GM19468 (cell line): ENCODE data around the gene PIK3C2G.

Experiments
- ATAC-seq: cut with Tn5 transposase; IDR thresholded peaks from one replicate; pipeline ENCODE4 v1.9.1; 2021; ENCODE audit warnings: mild to moderate bottlenecking, moderate library complexity, moderate number of reproducible peaks; ENCODE audit not compliant: unreplicated experiment; ENCODE audit errors: extremely low read depth

PIK3C2G gene

DNA sequence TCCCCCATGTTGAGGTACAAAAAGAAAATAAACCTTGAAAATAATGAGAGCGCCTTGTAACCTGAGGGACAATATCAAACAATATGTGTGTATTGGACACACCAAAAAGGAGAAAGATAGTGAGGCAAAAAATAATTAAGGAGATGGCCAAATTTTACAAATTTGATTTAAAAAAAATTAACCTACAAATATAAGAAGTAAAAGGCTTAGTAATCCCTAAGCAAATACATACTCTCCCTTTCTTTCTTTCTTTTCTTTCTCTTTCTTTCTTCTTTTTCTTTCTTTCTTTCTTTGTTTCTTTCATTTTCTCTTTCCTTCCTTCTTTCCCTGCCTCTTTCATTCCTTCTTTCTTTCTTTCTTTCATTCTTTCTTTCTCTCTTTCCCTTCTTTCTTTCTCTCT is 133.4 kb downstream of the PIK3C2G start:
- no peak for ATAC-seq

GRCh38 chr12:18400186-18400585 is 138.9 kb downstream of the PIK3C2G start:
- no peak for ATAC-seq

DNA sequence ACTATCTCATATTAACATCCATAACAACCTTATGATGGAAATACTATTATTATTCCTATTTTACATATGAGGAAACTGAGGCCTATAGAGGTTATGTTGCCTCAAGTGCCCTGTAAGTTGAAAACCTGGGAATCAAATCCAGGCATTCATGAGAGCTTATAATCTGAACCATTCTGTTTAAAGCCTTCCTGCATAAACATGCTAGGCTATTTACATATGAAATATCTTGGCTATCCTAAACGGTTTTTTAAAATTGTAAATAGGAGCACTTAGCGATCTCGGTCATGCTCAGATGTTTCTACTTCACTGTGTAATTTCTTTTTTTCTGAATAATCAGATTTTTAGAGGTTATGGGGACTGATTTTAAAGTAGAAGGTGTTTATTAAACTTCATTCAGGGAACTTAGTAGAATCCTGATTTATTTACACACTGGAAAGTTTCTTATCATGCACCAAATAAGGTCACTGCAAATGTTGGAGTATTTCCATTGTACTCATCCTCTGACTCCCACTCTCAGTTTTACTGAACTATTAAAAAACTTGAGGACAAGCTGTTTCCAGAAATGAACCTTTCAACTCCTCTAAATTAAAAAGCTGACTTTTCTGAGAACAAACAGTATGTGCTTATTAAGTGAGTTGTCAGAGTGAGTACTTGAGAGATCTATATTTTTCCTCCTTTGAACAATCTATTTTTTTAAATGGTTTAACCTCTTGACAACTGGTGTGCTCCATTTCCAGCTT is 141.7 kb downstream of the PIK3C2G start:
- no peak for ATAC-seq

GRCh38 chr12:18411453-18411852 is 150.1 kb downstream of the PIK3C2G start:
- ATAC-seq, result no peak

DNA sequence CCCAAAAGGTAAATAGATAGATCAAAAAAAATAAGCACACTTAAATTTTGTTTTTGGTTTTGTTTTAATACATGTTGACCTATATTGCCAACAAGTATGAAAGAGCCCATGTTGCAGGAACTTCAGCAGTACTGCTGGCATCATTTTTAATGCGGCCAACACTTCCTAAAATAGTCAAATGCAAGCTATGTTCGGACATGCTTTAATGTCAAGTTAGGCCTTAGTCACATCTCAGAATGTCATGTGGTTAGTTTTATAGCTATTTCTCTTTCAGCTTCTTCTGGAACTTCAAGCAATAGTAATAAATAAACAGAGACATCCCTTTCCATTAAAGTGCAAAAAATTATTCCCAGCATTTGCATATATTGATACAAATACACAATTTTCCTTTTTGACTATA is 153.4 kb downstream of the PIK3C2G start:
- no peak for ATAC-seq

DNA sequence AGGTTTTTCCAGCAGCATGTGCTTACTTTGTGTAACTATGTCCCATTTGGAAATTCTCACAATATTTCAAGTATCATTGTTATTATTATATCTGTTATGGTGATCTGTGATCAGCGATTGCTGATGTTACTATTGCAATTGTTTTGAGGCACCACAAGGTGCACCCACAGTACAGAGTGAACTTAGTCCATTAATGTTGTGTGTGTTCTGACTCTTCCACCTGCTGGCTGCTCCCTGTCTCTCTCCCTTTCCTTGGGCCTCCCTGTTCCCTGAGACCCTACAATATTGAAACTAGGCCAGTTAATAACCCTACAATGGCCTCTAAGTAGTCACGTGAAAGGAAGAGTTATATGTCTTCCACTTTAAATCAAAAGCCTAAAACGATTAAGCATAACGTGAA is 153.9 kb downstream of the PIK3C2G start:
- no peak for ATAC-seq

GRCh38 chr12:18416412-18416811 is 155.1 kb downstream of the PIK3C2G start:
- ATAC-seq, result no peak

- no peak for ATAC-seq
Observed at GRCh38 chr12:18419311-18419710, 158.0 kb downstream of the PIK3C2G start.

GRCh38 chr12:18421867-18422266 is 160.5 kb downstream of the PIK3C2G start:
- ATAC-seq, result no peak

- ATAC-seq, result no peak
Observed at GRCh38 chr12:18422871-18423270, 161.6 kb downstream of the PIK3C2G start.

DNA sequence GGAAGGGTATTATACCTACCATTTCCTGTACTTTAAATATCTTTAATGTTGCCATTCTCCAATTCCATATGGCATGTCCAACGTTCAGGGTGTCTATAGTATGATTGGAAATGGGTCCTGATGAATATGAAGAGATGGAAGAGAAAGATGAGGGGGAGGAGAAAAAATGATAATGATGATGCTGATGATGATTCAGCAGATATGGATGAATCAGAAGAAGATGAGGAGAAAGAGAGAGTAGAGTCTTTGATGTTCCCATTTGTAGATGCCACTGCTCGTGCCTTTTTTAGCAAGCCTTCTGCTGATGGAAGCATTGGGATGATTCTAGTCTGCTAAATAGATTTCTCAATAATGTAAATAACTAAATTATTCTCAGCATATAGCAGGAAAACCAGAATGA is 163.5 kb downstream of the PIK3C2G start:
- no peak for ATAC-seq

- no peak for ATAC-seq
Observed at GRCh38 chr12:18427520-18427919, 166.2 kb downstream of the PIK3C2G start.

DNA sequence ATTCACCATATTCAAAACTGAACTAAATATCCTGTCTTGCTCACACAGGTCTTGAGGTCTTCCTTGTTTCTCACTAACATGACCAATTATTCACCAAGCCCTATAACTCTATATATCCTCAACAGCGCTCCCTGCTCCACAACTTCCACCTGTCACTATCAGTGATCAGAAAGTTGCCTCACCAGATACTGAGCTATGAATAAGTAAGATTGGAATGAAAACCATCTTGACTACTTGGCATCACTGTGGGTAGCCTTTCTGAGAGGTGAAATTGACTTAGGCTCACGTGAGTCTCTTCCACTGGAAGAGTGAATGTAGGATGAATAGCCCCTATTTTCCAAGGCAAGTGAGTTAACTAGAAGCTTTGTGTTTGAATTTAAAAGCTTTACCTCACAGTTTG is 167.1 kb downstream of the PIK3C2G start:
- ATAC-seq, result no peak

GRCh38 chr12:18429366-18429765 is 168.0 kb downstream of the PIK3C2G start:
- ATAC-seq, result no peak

GRCh38 chr12:18430425-18431048 is 169.2 kb downstream of the PIK3C2G start:
- ATAC-seq, result no peak

DNA sequence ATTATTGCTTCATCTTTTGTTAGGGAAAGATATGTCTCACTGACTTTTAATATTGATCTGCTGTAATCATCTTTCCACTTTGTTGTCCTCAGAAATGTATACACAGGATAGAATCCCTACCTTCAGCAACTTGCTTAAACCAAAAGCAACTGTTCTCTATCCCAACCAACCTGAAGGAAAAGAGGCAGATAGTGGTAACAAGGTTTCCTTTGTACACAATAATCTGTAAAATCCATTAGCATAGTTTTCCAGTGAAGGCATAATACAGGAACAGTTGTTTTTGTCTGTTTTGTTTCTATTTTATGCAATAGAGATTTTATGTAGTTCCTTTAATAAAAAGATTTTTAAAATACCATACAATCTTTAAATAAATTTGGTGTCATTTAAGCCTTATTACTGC is 170.5 kb downstream of the PIK3C2G start:
- no peak for ATAC-seq

DNA sequence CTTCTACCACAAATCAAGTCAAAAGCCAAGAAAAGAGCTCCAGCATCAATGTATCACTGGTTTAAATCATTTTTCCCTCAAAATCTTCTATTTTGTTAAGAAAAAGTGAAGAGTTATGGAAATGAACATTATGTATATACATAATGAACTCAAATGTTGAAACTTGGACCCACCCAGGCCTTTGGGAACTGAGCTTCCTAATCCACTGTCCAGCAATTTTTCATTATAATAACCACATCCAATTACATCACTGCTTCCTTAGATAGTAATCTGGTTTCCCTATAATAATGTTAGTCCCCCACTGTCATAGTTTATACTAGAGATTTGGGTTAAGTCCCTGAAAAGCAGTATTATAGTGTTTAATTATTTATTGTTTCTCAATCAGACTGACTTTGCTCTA is 170.9 kb downstream of the PIK3C2G start:
- no peak for ATAC-seq

- no peak for ATAC-seq
Observed at GRCh38 chr12:18436170-18436569, 174.9 kb downstream of the PIK3C2G start.

GRCh38 chr12:18439541-18439940 is 178.2 kb downstream of the PIK3C2G start:
- no peak for ATAC-seq

DNA sequence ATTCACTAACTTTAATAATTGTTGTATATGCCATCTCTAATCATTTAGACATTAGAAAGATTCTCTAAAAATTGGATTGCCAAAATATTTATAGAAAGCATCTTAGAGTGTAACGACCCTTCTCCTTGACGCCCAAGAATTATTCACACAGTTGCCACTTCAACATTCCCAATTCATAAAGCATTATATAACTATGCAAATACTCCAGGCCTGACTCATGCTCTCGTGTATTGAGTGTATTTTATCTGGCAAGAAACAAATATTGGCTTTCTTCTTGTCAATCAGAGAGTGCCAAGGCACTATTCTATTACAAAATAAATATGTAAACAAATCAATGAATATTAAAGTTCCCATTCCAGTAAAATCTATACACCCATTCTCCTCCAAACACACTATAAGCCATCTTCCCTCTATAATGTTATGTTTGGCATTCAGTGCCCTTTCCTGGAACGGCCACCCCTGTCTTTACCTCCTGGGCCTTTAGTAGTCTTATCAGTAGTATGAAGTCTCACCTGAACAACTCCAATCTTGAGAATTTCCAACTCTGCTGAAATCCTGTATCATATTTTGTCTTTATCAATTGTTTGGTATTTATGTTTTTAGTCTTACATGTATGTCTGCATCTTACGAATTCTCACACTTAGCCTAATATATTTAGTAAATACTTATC is 182.6 kb downstream of the PIK3C2G start:
- ATAC-seq, result no peak

DNA sequence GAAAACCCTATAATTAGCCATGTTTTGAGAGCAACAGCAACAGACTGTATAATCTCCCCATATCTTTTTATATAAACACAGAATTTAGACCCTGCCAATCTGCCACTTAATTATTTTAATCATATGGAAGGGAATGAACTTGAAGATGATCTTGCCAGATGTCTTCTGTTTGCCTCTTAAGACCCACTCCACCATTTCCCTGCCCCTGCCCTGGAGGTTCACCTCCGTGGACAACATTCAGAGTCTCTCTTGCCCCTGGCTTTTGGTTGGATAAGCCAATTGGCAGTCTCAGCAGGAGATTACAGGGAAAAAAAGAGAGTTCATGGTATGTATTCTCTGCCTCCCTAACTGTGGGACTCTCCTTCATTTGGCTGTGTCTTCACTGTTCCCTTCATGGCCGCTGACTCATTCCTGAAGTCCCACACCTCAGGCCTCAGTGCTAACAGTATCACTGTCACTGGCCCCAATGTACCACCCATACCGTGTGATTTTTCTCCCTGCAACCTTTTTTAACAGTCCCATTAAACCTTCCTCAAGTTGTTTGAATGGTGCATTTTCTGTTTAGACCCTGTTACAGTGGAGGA is 184.8 kb downstream of the PIK3C2G start:
- no peak for ATAC-seq
